SK-N-DZ (cell line): ENCODE measurements around the gene ETS1. TPM values are rescaled to one million over a fixed set of nuclear protein-coding genes. Genes with fewer than 3 reads are reported as not detected.

Experiments
- DNase-seq: peaks from one replicate; pipeline ENCODE4 v3.0.0-alpha.2; 2015; ENCODE audit warnings: low spot score
- polyA plus RNA-seq, 2 experiments: library from polyadenylated mRNA; depleted of rRNA; stranded (reverse); fragments of >200 nt; gene quantifications; 2 replicates each; pipeline ENCODE4 v1.2.3, GENCODE V29; 2014

ETS1 gene, protein sequence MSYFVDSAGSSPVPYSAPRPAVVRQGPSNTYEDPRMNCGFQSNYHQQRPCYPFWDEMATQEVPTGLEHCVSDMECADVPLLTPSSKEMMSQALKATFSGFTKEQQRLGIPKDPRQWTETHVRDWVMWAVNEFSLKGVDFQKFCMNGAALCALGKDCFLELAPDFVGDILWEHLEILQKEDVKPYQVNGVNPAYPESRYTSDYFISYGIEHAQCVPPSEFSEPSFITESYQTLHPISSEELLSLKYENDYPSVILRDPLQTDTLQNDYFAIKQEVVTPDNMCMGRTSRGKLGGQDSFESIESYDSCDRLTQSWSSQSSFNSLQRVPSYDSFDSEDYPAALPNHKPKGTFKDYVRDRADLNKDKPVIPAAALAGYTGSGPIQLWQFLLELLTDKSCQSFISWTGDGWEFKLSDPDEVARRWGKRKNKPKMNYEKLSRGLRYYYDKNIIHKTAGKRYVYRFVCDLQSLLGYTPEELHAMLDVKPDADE
- polyA plus RNA-seq (2014; cell fraction: cytosol; rRNA removed) = not detected in 2 replicates
- not detected in 2 replicates for polyA plus RNA-seq (2014; cell fraction: nucleus; rRNA removed)

- no peak for DNase-seq
Measured at GRCh38 chr11:128587415-128587814, at the start of gene ETS1. ETS1 (minus strand) TSS chr11:128587558; CDS start chr11:128573130, 14,428 bp downstream.

DNA sequence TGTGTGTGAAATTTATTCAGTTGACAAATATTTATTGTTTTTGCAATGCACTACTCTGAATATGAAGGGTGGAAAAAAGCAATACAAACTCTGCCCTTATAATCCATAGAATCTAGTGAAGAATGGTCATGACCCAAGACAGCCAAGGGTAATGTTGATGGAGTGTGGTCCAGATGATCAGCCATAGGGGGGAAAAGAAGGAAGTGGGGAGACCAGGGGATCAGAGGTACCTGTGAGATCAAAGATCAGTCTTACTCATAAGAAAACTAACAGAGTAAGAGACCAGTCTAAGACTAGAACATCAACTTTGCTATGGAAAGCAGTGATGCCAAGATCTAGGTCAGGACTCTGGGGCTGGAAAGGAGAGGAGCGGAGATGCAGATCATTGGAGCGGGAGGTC is 47.0 kb upstream of the ETS1 start:
- no peak for DNase-seq

- DNase-seq = no peak
Measured at GRCh38 chr11:128633384-128633965, 46.1 kb upstream of the ETS1 start.

GRCh38 chr11:128632141-128632791 is 44.9 kb upstream of the ETS1 start:
- no peak for DNase-seq

GRCh38 chr11:128630367-128631230 is 43.2 kb upstream of the ETS1 start:
- DNase-seq = peak; percentile 9

DNA sequence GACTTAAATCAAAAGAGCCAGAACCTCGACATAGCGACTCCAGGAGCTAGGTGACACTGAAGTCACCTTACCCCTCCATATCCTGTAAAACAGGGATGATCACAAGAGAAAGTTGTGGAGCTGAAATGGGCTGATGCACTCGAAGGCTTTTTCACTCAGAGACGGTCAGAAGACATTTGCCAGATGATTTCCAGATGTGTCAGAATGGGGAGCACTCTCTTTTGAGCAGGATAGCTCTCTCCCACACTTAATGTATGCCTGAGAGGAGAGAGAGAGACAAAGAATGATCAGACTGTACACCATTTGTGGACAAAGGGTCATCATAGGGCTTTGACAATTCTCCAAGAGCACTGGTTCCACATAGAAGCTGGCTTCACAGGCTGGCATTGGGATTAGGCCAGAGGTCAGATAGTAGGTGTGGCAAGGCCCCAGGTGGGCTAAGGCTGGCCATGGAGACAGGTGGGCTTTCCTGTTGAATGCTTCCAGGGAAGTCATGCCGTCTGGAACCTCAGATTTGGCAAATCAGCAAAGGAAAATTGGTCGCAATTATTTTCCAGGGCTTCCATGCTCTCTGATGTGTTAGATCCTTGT is 42.3 kb upstream of the ETS1 start:
- no peak for DNase-seq

DNA sequence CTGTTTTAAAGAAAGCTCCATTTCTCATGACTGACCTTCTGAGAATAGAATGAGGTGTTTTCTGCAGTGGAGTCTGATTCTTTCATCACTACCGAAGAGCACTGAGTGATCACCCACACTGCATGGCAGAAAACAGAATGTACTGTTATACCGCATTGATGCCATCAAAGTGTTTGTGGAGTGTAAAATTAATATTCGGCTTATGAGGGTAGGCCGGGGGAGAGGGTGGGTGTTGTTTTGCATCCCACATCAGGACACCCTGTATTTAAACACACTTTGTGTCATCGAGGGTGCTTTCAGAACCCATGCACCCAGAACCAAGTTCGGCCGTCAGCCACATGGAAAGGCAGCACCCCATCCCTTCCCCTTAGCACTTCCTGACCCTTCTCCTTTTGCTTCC is 41.3 kb upstream of the ETS1 start:
- no peak for DNase-seq

DNA sequence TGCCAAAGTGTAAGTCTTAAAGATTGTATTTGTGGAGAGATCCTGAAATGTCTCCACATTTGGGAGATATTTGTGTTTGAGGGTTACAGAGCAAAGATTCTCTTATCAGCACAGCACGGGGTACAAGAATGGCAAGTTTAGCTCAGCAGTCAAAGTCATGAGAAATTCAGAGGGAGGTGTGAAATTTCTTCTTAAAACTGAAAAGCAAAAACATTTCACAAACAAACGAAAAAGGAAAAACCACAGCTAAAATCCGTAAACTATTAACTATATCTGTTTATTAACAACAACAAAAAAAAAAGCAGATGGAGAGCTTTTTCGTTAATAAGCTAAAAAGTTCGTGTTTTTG is 40.9 kb upstream of the ETS1 start:
- no peak for DNase-seq

- DNase-seq = no peak
Measured at GRCh38 chr11:128627666-128628324, 40.4 kb upstream of the ETS1 start.

GRCh38 chr11:128626913-128627665 is 39.7 kb upstream of the ETS1 start:
- DNase-seq = no peak

- no peak for DNase-seq
Measured at GRCh38 chr11:128625746-128626145, 38.4 kb upstream of the ETS1 start.

DNA sequence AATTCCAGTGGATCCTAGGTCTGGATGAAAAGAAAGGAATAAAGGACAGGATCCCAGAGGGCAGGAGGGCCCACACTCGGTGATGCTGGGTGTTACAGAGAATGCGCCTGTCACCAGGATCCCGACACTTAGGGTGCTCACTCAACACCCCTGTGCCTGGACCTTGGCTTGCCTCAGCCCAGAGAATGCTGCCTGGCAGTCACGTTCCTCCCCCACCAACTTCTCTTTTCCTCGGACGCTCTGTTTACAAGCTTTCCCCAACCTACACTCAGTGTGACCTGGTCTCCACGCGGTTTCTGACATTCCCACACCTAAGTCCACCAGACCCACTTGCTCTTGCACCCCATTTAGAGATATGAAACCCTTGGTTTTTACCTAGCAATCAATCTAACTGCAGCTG is 38.0 kb upstream of the ETS1 start:
- no peak for DNase-seq

- DNase-seq = no peak
Measured at GRCh38 chr11:128624269-128625175, 37.2 kb upstream of the ETS1 start.

- no peak for DNase-seq
Measured at GRCh38 chr11:128623091-128623490, 35.7 kb upstream of the ETS1 start.

- DNase-seq = no peak
Measured at GRCh38 chr11:128621601-128622501, 34.5 kb upstream of the ETS1 start.

DNA sequence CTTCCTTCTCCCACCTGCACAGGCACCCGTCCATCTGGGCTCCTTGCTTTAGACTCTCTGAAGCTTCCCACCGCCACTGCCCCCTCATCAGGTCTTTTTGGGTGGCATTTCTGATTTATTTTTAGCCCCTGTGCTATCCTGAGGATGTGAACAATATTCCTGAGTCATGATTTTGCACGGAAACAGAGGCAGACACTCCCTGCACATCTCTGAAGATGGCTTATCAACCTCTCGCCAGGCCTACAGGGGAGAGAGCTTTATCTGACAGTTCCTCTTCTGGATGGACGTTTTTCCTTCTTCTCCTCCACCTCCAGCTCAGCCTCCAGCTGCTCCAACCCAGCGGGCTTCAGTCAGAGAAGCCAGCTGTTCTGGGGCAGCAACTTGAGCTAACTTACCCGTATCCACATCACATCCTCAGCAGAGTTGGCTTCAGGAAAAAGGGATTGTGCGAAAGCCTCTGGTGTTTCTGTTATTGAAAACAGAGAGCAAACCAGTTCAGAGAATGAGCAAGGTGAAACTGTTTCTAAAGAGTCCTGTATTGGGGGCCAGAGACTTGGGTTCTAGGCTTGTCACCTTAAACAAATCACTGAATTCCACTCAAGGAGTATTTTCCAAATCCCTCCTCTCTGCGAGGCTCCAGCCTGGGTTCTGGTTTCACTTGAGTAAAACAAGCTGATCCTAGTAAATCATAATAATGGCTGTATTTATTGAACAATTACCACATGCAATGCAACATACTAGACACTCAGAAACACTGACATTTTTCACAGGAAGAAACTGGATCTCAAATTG is 33.1 kb upstream of the ETS1 start:
- DNase-seq = no peak
